Measurements from ENCODE around the gene ATP13A4.

DNA sequence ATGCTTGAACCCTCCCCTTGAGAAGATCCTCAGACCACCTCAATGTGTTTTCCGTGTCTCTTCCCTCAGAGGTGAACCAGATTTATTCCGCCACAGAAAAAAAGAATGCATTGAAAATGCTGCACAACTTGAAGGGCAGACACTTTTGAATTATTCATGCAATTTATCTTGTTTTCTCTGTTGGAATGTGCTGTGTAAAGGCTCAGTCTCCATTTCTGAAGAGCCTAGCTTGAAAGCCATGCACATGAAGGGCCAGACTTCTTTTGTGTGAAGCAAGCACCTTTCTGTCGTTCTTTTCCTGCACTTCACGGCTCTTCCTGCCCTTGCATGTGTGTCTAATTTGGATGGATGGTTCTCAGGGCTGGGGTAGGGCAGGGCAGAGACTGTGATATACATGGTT is 97.2 kb downstream of the ATP13A4 start:
- TF ChIP-seq, protein P1, sequence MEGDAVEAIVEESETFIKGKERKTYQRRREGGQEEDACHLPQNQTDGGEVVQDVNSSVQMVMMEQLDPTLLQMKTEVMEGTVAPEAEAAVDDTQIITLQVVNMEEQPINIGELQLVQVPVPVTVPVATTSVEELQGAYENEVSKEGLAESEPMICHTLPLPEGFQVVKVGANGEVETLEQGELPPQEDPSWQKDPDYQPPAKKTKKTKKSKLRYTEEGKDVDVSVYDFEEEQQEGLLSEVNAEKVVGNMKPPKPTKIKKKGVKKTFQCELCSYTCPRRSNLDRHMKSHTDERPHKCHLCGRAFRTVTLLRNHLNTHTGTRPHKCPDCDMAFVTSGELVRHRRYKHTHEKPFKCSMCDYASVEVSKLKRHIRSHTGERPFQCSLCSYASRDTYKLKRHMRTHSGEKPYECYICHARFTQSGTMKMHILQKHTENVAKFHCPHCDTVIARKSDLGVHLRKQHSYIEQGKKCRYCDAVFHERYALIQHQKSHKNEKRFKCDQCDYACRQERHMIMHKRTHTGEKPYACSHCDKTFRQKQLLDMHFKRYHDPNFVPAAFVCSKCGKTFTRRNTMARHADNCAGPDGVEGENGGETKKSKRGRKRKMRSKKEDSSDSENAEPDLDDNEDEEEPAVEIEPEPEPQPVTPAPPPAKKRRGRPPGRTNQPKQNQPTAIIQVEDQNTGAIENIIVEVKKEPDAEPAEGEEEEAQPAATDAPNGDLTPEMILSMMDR (conservative IDR thresholded peaks at IDR 0.05; ENCODE audit: low read length), result no peak
- no peak for TF ChIP-seq EZH2phosphoT487 (IDR thresholded peaks at IDR 0.05; ENCODE audit: borderline replicate concordance, low read depth, low read length)
